ENCODE measurements around the gene RBM33.

DNA sequence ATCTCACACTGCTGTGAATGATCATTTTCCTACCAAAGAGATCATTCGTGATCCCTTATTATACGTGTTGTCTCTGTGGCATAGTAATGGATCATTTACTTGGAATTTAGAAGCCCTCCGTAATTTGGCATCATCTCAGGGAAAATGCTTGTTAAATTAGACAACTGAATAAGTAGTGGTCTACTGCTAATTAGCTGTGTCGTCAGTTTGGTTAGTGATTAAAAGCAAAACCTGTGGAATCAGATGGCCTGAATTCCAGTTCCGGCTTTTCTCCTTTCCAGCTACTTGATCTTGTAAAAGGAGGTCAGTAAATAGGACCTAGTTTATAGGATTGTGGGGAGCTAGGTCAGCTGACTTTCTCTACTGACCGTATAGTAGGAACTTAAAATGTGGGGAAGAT lies 65.6 kb downstream of the RBM33 start:
- TF ChIP-seq, protein P1, sequence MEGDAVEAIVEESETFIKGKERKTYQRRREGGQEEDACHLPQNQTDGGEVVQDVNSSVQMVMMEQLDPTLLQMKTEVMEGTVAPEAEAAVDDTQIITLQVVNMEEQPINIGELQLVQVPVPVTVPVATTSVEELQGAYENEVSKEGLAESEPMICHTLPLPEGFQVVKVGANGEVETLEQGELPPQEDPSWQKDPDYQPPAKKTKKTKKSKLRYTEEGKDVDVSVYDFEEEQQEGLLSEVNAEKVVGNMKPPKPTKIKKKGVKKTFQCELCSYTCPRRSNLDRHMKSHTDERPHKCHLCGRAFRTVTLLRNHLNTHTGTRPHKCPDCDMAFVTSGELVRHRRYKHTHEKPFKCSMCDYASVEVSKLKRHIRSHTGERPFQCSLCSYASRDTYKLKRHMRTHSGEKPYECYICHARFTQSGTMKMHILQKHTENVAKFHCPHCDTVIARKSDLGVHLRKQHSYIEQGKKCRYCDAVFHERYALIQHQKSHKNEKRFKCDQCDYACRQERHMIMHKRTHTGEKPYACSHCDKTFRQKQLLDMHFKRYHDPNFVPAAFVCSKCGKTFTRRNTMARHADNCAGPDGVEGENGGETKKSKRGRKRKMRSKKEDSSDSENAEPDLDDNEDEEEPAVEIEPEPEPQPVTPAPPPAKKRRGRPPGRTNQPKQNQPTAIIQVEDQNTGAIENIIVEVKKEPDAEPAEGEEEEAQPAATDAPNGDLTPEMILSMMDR (IDR thresholded peaks at IDR 0.05): no peak
- TF ChIP-seq POLR2A (IDR thresholded peaks at IDR 0.05): no peak
